Keratinocyte (primary cell): ENCODE measurements around the gene CDHR1.

ENCODE experiments used
- EZH2 ChIP-seq: IDR thresholded peaks from one replicate; pipeline ENCODE4 v1.6.1; 2012; ENCODE audit warnings: inconsistent platforms, mild to moderate bottlenecking, low read length, moderate library complexity
- TF ChIP-seq, protein P1 (sequence below), 3 experiments: IDR thresholded peaks in 1 of 3; conservative IDR thresholded peaks in 1 of 3; optimal IDR thresholded peaks in 1 of 3; 2 replicates in 2 of 3; 3 replicates in 1 of 3; pipeline versions ENCODE3 to v1.5.1; 2011; ENCODE audit warnings: low read length in 3 of 3, mild to moderate bottlenecking in 3 of 3, moderate library complexity in 2 of 3, control low read depth in 1 of 3, inconsistent platforms in 1 of 3; ENCODE audit not compliant: insufficient read depth in 2 of 3; ENCODE audit errors: extremely low read depth in 1 of 3

DNA sequence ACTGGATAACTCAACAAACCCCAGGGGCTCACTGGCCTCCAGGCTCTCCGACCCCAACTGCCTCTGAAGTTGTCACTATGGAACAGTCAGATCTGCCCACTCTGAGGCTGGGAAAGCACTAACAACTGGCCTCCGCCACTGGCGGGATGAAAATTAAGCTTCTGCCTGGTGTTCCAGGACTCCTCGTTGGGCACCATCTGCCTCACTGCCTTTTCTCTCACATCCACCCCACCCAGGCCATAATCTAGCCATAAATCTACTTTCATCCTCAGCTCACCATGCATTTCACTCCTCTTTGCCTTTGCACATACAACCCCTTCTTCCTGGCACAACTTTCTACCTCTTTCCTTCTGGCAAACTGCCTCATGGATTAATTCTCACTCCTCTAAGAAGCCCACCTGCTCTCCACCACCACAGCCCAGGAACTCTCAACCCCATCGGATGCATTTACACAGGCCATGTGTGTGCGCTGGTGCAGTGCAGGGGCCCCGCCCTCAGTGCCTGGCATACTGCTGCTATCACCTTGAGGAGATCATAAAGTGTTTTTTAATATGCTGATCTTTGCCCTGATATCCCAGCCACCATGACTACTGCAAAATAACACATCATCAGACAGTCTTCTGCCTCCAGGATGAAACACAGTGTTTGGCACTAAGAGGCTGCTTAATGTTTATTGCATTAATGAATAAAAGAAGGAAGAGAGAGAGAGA, 4.0 kb downstream of the CDHR1 start:
- TF ChIP-seq, protein P1, sequence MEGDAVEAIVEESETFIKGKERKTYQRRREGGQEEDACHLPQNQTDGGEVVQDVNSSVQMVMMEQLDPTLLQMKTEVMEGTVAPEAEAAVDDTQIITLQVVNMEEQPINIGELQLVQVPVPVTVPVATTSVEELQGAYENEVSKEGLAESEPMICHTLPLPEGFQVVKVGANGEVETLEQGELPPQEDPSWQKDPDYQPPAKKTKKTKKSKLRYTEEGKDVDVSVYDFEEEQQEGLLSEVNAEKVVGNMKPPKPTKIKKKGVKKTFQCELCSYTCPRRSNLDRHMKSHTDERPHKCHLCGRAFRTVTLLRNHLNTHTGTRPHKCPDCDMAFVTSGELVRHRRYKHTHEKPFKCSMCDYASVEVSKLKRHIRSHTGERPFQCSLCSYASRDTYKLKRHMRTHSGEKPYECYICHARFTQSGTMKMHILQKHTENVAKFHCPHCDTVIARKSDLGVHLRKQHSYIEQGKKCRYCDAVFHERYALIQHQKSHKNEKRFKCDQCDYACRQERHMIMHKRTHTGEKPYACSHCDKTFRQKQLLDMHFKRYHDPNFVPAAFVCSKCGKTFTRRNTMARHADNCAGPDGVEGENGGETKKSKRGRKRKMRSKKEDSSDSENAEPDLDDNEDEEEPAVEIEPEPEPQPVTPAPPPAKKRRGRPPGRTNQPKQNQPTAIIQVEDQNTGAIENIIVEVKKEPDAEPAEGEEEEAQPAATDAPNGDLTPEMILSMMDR (optimal IDR thresholded peaks at IDR 0.05 in 1 of 3, IDR thresholded peaks at IDR 0.05 in 1 of 3, conservative IDR thresholded peaks at IDR 0.05 in 1 of 3; ENCODE audit: extremely low read depth in 1 of 3, insufficient read depth in 2 of 3, low read length in 3 of 3): no peak
- no peak for TF ChIP-seq EZH2
